K562 (cell line): ENCODE measurements around the gene GPALPP1. TPM values are rescaled to one million over a fixed set of nuclear protein-coding genes. Genes with fewer than 3 reads are reported as not detected.

ENCODE experiments used
- ATAC-seq: fragments of 200-7000 bp; cut with Tn5 transposase; 3 replicates; pipeline ENCODE4 v1.9.1; 2020; ENCODE audit warnings: moderate library complexity
- BruUV-seq: library from RNA; stranded (reverse); fragments of 400-500 nt; replicated peaks from 2 replicates; lab custom pipeline; 2021; lab: Mats Ljungman, UMichigan
- CTCF ChIA-PET: fragments of 300-600 bp; formaldehyde crosslinking; extraction: SDS; loops from one replicate; lab custom pipeline; 2021; ENCODE audit warnings: low intra/inter-chr PET ratio; lab: Yijun Ruan, JAX
- POLR2A ChIA-PET: fragments of 300-600, 350-650 bp; sonication (Branson Sonifier 250); formaldehyde crosslinking; extraction: SDS; loops from one replicate; lab custom pipeline; 2021; ENCODE audit warnings: antibody characterized with exemption, inconsistent platforms; lab: Yijun Ruan, JAX
- DNase-seq, 4 experiments: peaks; one replicate each; pipeline versions ENCODE4 v3.0.0 to v3.0.0-alpha.2; 2011 to 2018; ENCODE audit warnings: low spot score in 3 of 4, mixed read lengths in 3 of 4; ENCODE audit errors: extremely low read depth in 1 of 4
- FAIRE-seq: peaks from 2 replicates; lab custom pipeline; 2011; peaks lifted over from hg19 to GRCh38; lab: Jason Lieb, UNC
- H2AFZ ChIP-seq: 2 replicates; pipeline ENCODE4 v1.6.0; 2011; ENCODE audit warnings: low read depth, low read length, control low read depth, inconsistent platforms
- H3K27ac ChIP-seq: fragments of 200-600 bp; 3 replicates; pipeline ENCODE4 v1.8.0; 2011; ENCODE audit warnings: low read depth, mild to moderate bottlenecking, control low read depth, inconsistent platforms, low read length, moderate library complexity, mixed read lengths; ENCODE audit errors: extremely low read depth
- H3K27me3 ChIP-seq, 2 experiments: fragments of 300-600 bp in 1 of 2; 2 replicates in 1 of 2; 3 replicates in 1 of 2; pipeline versions ENCODE4 v1.6.0 to v1.8.0; 2011; ENCODE audit warnings: inconsistent platforms in 2 of 2, low read length in 2 of 2, mild to moderate bottlenecking in 1 of 2, mixed read lengths in 1 of 2, moderate library complexity in 1 of 2; ENCODE audit not compliant: control insufficient read depth in 2 of 2, insufficient read depth in 2 of 2
- H3K36me3 ChIP-seq: fragments of 300-600 bp; 3 replicates; pipeline ENCODE4 v1.8.0; 2011; ENCODE audit warnings: mild to moderate bottlenecking, low read length, inconsistent platforms; ENCODE audit not compliant: control insufficient read depth, insufficient read depth
- H3K4me1 ChIP-seq, 2 experiments: fragments of 200-600 bp in 1 of 2; replicated peaks in 1 of 2; 2 replicates in 1 of 2; 3 replicates in 1 of 2; pipeline versions ENCODE4 v1.5.1 to v1.8.0; 2011; ENCODE audit warnings: inconsistent platforms in 2 of 2, low read length in 2 of 2, mild to moderate bottlenecking in 1 of 2, mixed read lengths in 1 of 2, moderate library complexity in 1 of 2; ENCODE audit not compliant: control insufficient read depth in 2 of 2, insufficient read depth in 2 of 2
- H3K4me2 ChIP-seq: 2 replicates; pipeline ENCODE4 v1.6.1; 2011; ENCODE audit warnings: low read length, control low read depth, inconsistent platforms, mixed read lengths; ENCODE audit not compliant: insufficient read depth
- H3K4me3 ChIP-seq: fragments of 200-600 bp; sonication (generic), shearing (Covaris generic); 2 replicates; pipeline ENCODE4 v1.5.1; 2016; ENCODE audit warnings: control low read depth, inconsistent platforms
- H3K79me2 ChIP-seq: fragments of 200-600 bp; 3 replicates; pipeline ENCODE4 v1.8.0; 2011; ENCODE audit warnings: low read length, inconsistent platforms; ENCODE audit not compliant: control insufficient read depth, insufficient read depth
- H3K9ac ChIP-seq, 2 experiments: 2 replicates each; pipeline versions ENCODE4 v1.6.0 to v1.6.1; 2011; ENCODE audit warnings: low read depth in 2 of 2, low read length in 2 of 2, control low read depth in 1 of 2, inconsistent platforms in 1 of 2, mild to moderate bottlenecking in 1 of 2, mixed read lengths in 1 of 2; ENCODE audit not compliant: insufficient read depth in 1 of 2
- H3K9me1 ChIP-seq: one replicate; pipeline ENCODE4 v1.6.0; 2011; ENCODE audit warnings: inconsistent platforms, mild to moderate bottlenecking, low read length, moderate library complexity; ENCODE audit not compliant: control insufficient read depth, insufficient read depth
- H3K9me3 ChIP-seq: replicated peaks from 2 replicates; pipeline ENCODE4 v1.5.1; 2011; ENCODE audit warnings: low read depth, low read length, inconsistent platforms; ENCODE audit not compliant: control insufficient read depth, insufficient read depth
- H4K20me1 ChIP-seq: replicated peaks from 2 replicates; pipeline ENCODE4 v1.6.1; 2011; ENCODE audit warnings: low read length, inconsistent platforms, mixed read lengths; ENCODE audit not compliant: control insufficient read depth, insufficient read depth
- ARNT ChIP-seq, 2 experiments: fragments of 450-650 bp; IDR thresholded peaks; 2 replicates each; pipeline ENCODE4 v1.6.1; 2016; ENCODE audit warnings: mild to moderate bottlenecking in 1 of 2
- BMI1 ChIP-seq: fragments of 150-350 bp; IDR thresholded peaks from 2 replicates; pipeline ENCODE4 v1.6.1; 2014; ENCODE audit warnings: low read length
- CBFB ChIP-seq: sonication (generic); formaldehyde crosslinking; IDR thresholded peaks from 2 replicates; pipeline ENCODE4 v1.4.0; 2020; ENCODE audit warnings: mild to moderate bottlenecking, missing genetic modification reagents
- CHD1 ChIP-seq: fragments of 200-600 bp; sonication (generic); IDR thresholded peaks from one replicate; pipeline ENCODE4 v1.6.1; 2012; ENCODE audit warnings: mild to moderate bottlenecking, moderate library complexity, low read length, inconsistent platforms
- DDX20 ChIP-seq: fragments of 450-650 bp; IDR thresholded peaks from 2 replicates; pipeline ENCODE4 v1.6.1; 2016; ENCODE audit warnings: missing genetic modification characterization, low read depth, mild to moderate bottlenecking, missing compliant biosample characterization, moderate library complexity
- EZH2 ChIP-seq: IDR thresholded peaks from 2 replicates; pipeline ENCODE4 v1.6.1; 2012; ENCODE audit warnings: low read depth, mild to moderate bottlenecking, inconsistent platforms, low read length, borderline replicate concordance
- HBP1 ChIP-seq: fragments of 450-650 bp; formaldehyde crosslinking; IDR thresholded peaks from 2 replicates; pipeline ENCODE4 v1.4.0; 2022; ENCODE audit warnings: missing genetic modification characterization
- HNRNPUL1 ChIP-seq: fragments of 200-400 bp; formaldehyde crosslinking; IDR thresholded peaks from 2 replicates; pipeline ENCODE4 v1.6.1; 2017; ENCODE audit warnings: low read length
- NEUROD1 ChIP-seq: fragments of 150-350 bp; IDR thresholded peaks from 2 replicates; pipeline ENCODE4 v1.6.1; 2014; ENCODE audit warnings: borderline replicate concordance, low read length, low read depth; ENCODE audit not compliant: partially characterized antibody
- NONO ChIP-seq, 2 experiments: fragments of 200-400 bp in 1 of 2; fragments of 450-650 bp in 1 of 2; formaldehyde crosslinking in 1 of 2; IDR thresholded peaks; 2 replicates each; pipeline ENCODE4 v1.6.1; 2017; ENCODE audit warnings: low read depth in 2 of 2, mild to moderate bottlenecking in 2 of 2, moderate library complexity in 2 of 2, low read length in 1 of 2
- POLR3G ChIP-seq: IDR thresholded peaks from 2 replicates; pipeline ENCODE4 v1.6.1; 2011; ENCODE audit not compliant: insufficient read length, insufficient replicate concordance; ENCODE audit errors: extremely low read depth
- PTTG1 ChIP-seq: fragments of 450-650 bp; IDR thresholded peaks from 2 replicates; pipeline ENCODE4 v1.6.1; 2016; ENCODE audit warnings: low read depth, mild to moderate bottlenecking, missing genetic modification characterization, missing compliant biosample characterization
- SMARCB1 ChIP-seq: IDR thresholded peaks from 2 replicates; pipeline ENCODE4 v1.6.1; 2011; ENCODE audit warnings: improper control_type of control experiment, low read depth; ENCODE audit not compliant: insufficient read length
- SRSF7 ChIP-seq: fragments of 200-400 bp; formaldehyde crosslinking; optimal IDR thresholded peaks from 2 replicates; pipeline ENCODE3; 2017; ENCODE audit warnings: mild to moderate bottlenecking, low read depth, low read length
- TOE1 ChIP-seq, 2 experiments: fragments of 450-650 bp in 1 of 2; sonication (generic) in 1 of 2; formaldehyde crosslinking in 1 of 2; IDR thresholded peaks; 2 replicates each; pipeline versions ENCODE4 v1.7.1 to v1.8.0; 2016 to 2022; ENCODE audit warnings: borderline replicate concordance in 2 of 2, mild to moderate bottlenecking in 2 of 2, antibody characterized with exemption in 1 of 2, inconsistent platforms in 1 of 2, low read depth in 1 of 2, missing genetic modification reagents in 1 of 2, moderate library complexity in 1 of 2
- USF2 ChIP-seq: sonication (generic); formaldehyde crosslinking; IDR thresholded peaks from 2 replicates; pipeline ENCODE4 v1.5.0; 2020; ENCODE audit warnings: missing genetic modification reagents
- ZNF121 ChIP-seq: sonication (generic); formaldehyde crosslinking; conservative IDR thresholded peaks from 2 replicates; pipeline ENCODE4 v1.8.0; 2022; ENCODE audit warnings: missing genetic modification reagents
- ZNF263 ChIP-seq: sonication (generic); formaldehyde crosslinking; IDR thresholded peaks from 2 replicates; pipeline ENCODE4 v1.8.0; 2022; ENCODE audit warnings: mild to moderate bottlenecking, missing genetic modification reagents, borderline replicate concordance
- ZNF408 ChIP-seq: fragments of 250-450 bp; sonication (Bioruptor Pico); IDR thresholded peaks from 2 replicates; pipeline ENCODE4 v1.4.0; 2020; ENCODE audit warnings: low read depth, mild to moderate bottlenecking, moderate library complexity
- WGBS: fragments of 100-300 bp; shearing (Covaris generic); methylation state at CpG from one replicate; pipeline ENCODE4 v1.1.6; 2016; ENCODE audit warnings: low coverage, mixed read lengths; ENCODE audit not compliant: insufficient coverage; ENCODE audit errors: missing lambda C conversion rate; 5-methylcytosine and 5-hydroxymethylcytosine counted together
- in situ Hi-C: fragments of 300-500 bp; cut with MboI; formaldehyde crosslinking; loops from 4 replicates; pipeline ENCODE4 v1.15.0; 2018; ENCODE audit warnings: inconsistent platforms, mixed read lengths
- intact Hi-C: fragments of 100-400 bp; cut with micrococcal nuclease; formaldehyde crosslinking; loops from 2 replicates; pipeline ENCODE4 v1.14.2; 2022
- polyA plus RNA-seq, 8 experiments: library from polyadenylated mRNA; depleted of rRNA in 4 of 8; stranded (reverse) in 5 of 8; unstranded in 3 of 8; fragments of >200 nt; fragmentation: Nextera tagmentation in 2 of 8; fragmentation: Illumina TruSeq in 1 of 8; extraction: Ambion mirVana in 2 of 8; extraction: Trizol in 1 of 8; gene quantifications; 2 replicates each; pipeline versions ENCODE4 v1.2.1 to v1.2.3, GENCODE V29; 2011 to 2014; ENCODE audit warnings: inconsistent platforms in 1 of 8, missing spikeins in 1 of 8
- total RNA-seq, 7 experiments: library from RNA; depleted of rRNA in 6 of 7; stranded (reverse); fragments of >200 nt in 6 of 7; fragmentation: Illumina TruSeq in 2 of 7; extraction: Trizol in 2 of 7; gene quantifications; 2 replicates each; pipeline versions ENCODE4 v1.2.1 to v1.2.3, GENCODE V29; 2011 to 2021; ENCODE audit warnings: low replicate concordance in 1 of 7
- TF ChIP-seq, protein P1 (sequence below): fragments of 450-650 bp; formaldehyde crosslinking; IDR thresholded peaks from 2 replicates; pipeline ENCODE4 v1.4.0; 2020; ENCODE audit warnings: mild to moderate bottlenecking, moderate library complexity

The GPALPP1 gene
- total and polyA plus RNA-seq, 9 of the 15 experiments (the other 6 are each of a cell fraction or from before 2014, with no cell fraction given): 8.1 to 22.3 (median 18.5) TPM

GRCh38 chr13:45021250-45021649 is 31.9 kb downstream of the GPALPP1 start:
- Histone ChIP-seq H3K9me3 (no peaks in the 10 kb centered on the region), H3K4me1 (no peaks in the 10 kb centered on the region), H2AFZ (no peak overlapping the region), H3K27ac (no peak overlapping the region), H3K36me3 (peaks cover 28% of the 10 kb centered on the region; the same call in 2 of the 3 replicates), H3K4me3 (no peak overlapping the region), H3K4me2 (no peak overlapping the region), H3K9ac (no peak overlapping the region), H3K27me3 (no peaks in the 10 kb centered on the region), H3K9me1 (no peaks in the 10 kb centered on the region), H4K20me1 (no peaks in the 10 kb centered on the region), H3K79me2 (no peaks in the 10 kb centered on the region)
- in situ Hi-C loops: no loop called here
- 79% methylated on average over 3 of the region's 3 CpGs for WGBS
- DNase-seq (no peak), FAIRE-seq (no peak), ATAC-seq (no peak)
- POLR2A ChIA-PET: no interaction called here
- intact Hi-C loops: no loop called here
- BruUV-seq: no TSS peak
- CTCF ChIA-PET: no interaction called here
- TF ChIP-seq USF2 (CRISPR knock-in tag) (no peak), SMARCB1 (no peak), HBP1 (no peak), EZH2 (no peak), HNRNPUL1 (no peak), TOE1 (IDR thresholded peaks at IDR 0.05; ENCODE audit: borderline replicate concordance) (no peak), TOE1 (CRISPR knock-in tag; IDR thresholded peaks at IDR 0.05; ENCODE audit: borderline replicate concordance, low read depth) (no peak), CHD1 (no peak), CBFB (no peak), ZNF408 (CRISPR knock-in tag) (no peak), DDX20 (tag) (no peak), ZNF263 (CRISPR knock-in tag) (no peak), NONO (IDR thresholded peaks at IDR 0.05; ENCODE audit: low read depth in 2 of 2, low read length in 1 of 2) (no peak), ZNF121 (CRISPR knock-in tag) (no peak), POLR3G (no peak), BMI1 (no peak), ARNT (IDR thresholded peaks at IDR 0.05) (no peak), NEUROD1 (no peak), SRSF7 (no peak), PTTG1 (tag) (no peak)
- TF ChIP-seq, protein P1, sequence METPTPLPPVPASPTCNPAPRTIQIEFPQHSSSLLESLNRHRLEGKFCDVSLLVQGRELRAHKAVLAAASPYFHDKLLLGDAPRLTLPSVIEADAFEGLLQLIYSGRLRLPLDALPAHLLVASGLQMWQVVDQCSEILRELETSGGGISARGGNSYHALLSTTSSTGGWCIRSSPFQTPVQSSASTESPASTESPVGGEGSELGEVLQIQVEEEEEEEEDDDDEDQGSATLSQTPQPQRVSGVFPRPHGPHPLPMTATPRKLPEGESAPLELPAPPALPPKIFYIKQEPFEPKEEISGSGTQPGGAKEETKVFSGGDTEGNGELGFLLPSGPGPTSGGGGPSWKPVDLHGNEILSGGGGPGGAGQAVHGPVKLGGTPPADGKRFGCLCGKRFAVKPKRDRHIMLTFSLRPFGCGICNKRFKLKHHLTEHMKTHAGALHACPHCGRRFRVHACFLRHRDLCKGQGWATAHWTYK (CRISPR knock-in tag): no peak
